HK-2 (cell line): ENCODE results near the gene ZEB1.
A peak's percentile ranks its signal among the peaks of the same experiment; 100 is the strongest.
"Not testable (repeated sequence)": the region's sequence is repeated elsewhere in the genome, so short reads cannot be mapped to it uniquely, and the experiment has no call there.

Experiments used
- DNase-seq: peaks from one replicate; pipeline ENCODE4 v3.0.0-alpha.2; 2018; ENCODE audit not compliant: unreplicated experiment

Gene ZEB1

GRCh38 chr10:31318382-31318853, 598 bp upstream of the ZEB1 start:
- no peak for DNase-seq

GRCh38 chr10:31319602-31320549, 860 bp downstream of the ZEB1 start:
- DNase-seq: no peak

- DNase-seq: peak; percentile 33
Measured at GRCh38 chr10:31320550-31321211, 1.7 kb downstream of the ZEB1 start.

GRCh38 chr10:31321396-31321941, 2.5 kb downstream of the ZEB1 start:
- no peak for DNase-seq

GRCh38 chr10:31322647-31323046, 3.6 kb downstream of the ZEB1 start:
- no peak for DNase-seq

GRCh38 chr10:31340343-31340742, 21.3 kb downstream of the ZEB1 start:
- DNase-seq: no peak

GRCh38 chr10:31341552-31341951, 22.5 kb downstream of the ZEB1 start:
- DNase-seq: no peak

- DNase-seq: no peak
Measured at GRCh38 chr10:31343009-31343408, 24.0 kb downstream of the ZEB1 start.

- no peak for DNase-seq
Measured at GRCh38 chr10:31343551-31343950, 24.5 kb downstream of the ZEB1 start.

- DNase-seq: no peak
Measured at GRCh38 chr10:31345886-31346285, 26.9 kb downstream of the ZEB1 start.

- no peak for DNase-seq
Measured at GRCh38 chr10:31346953-31347352, 27.9 kb downstream of the ZEB1 start.

- DNase-seq: no peak
Measured at GRCh38 chr10:31347705-31348104, 28.7 kb downstream of the ZEB1 start.

GRCh38 chr10:31350891-31351290, 31.9 kb downstream of the ZEB1 start:
- no peak for DNase-seq

- no peak for DNase-seq
Measured at GRCh38 chr10:31352436-31353226, 33.6 kb downstream of the ZEB1 start.

- no peak for DNase-seq
Measured at GRCh38 chr10:31353574-31353973, 34.6 kb downstream of the ZEB1 start.

GRCh38 chr10:31358688-31359330, 39.8 kb downstream of the ZEB1 start:
- no peak for DNase-seq

GRCh38 chr10:31359979-31360378, 41.0 kb downstream of the ZEB1 start:
- no peak for DNase-seq

GRCh38 chr10:31361475-31361874, 42.5 kb downstream of the ZEB1 start:
- DNase-seq: not testable (repeated sequence)

- DNase-seq: no peak
Measured at GRCh38 chr10:31362023-31362641, 43.1 kb downstream of the ZEB1 start.

GRCh38 chr10:31363696-31364095, 44.7 kb downstream of the ZEB1 start:
- DNase-seq: not testable (repeated sequence)

- DNase-seq: not testable (repeated sequence)
Measured at GRCh38 chr10:31364238-31364637, 45.2 kb downstream of the ZEB1 start.
